Measurements from ENCODE around the gene MIF4GD. TPM values are rescaled to one million over a fixed set of nuclear protein-coding genes. Genes with fewer than 3 reads are reported as not detected.
A peak's percentile ranks its signal among the peaks of the same experiment; 100 is the strongest.

MIF4GD gene
- total and polyA plus RNA-seq, 2 donors (not counting 1 experiment from before 2014, with no cell fraction given): 41.5 to 87.4 TPM

DNA sequence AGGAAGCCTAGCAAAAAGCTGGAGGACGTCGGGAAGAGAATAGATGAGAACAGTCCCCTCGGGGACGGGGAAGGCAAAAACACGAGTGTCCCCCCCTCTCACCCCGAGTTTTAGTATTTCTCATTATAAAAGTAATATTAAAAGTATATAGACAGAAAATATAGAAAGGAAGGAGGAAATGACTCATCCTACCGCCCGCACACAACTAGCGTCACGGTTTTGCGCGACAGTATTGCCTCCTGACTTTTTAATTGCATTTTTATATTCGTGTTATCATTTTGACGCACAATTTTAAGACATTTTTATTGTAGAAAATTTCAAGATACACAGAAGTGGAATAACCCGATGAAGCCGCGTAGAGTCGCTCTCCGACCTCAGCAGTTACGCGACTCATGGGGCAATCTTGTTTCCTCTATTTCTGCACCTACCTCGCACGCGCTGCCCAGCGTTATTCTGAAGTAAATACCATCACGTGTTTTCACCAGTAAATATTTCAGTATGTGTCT lies 18.9 kb upstream of the MIF4GD start:
- Mint-ChIP-seq H3K4me3 (peak overlapping the region; percentile 98), H3K27me3 (no peaks in the 10 kb centered on the region), H3K9me3 (ENCODE audit: insufficient read depth) (no peaks in the 10 kb centered on the region), H3K4me1 (peaks cover 42% of the 10 kb centered on the region), H3K27ac (peak overlapping the region; percentile 100)
- CTCF ChIA-PET: interaction anchor here (0.8 to 5.2 kb wide), 45 partner anchors 8 to 332 kb away, joined by 3 to 79 read pairs (median 5); partner anchors contain the start of genes GGA3, GRB2, MIF4GD and MRPS7
- ATAC-seq (ENCODE audit: low read depth) (peak; percentile 26), DNase-seq (peak; percentile 88)
- POLR2A ChIA-PET: interaction anchor here (0.6 to 2.8 kb wide), 23 partner anchors 8 to 226 kb away, joined by 3 to 25 read pairs (median 6); partner anchors contain the start of genes GGA3, GRB2, MIF4GD and MRPS7
- Histone ChIP-seq H3K4me1 (ENCODE audit: control insufficient read depth in 2 of 2, insufficient read depth in 2 of 2, low read length in 2 of 2) (peaks cover 29 to 50% of the 10 kb centered on the region in 2 donors), H3K4me3 (ENCODE audit: control extremely low read depth in 1 of 5, extremely low read depth in 1 of 5, insufficient read depth in 1 of 5, low read depth in 2 of 5, low read length in 4 of 5) (peak overlapping the region; percentile 77 to 88 (median 85)), H4K20me1 (ENCODE audit: control insufficient read depth, insufficient read depth, low read length, poor library complexity, severe bottlenecking) (no peaks in the 10 kb centered on the region), H3K36me3 (replicated peaks in 1 of 2; ENCODE audit: control extremely low read depth in 1 of 2, control insufficient read depth in 1 of 2, extremely low read depth in 1 of 2, insufficient read depth in 2 of 2, low read length in 1 of 2) (peaks cover 1 to 21% of the 10 kb centered on the region in 2 experiments), H3K27me3 (replicated peaks in 1 of 4; ENCODE audit: control extremely low read depth in 1 of 4, control insufficient read depth in 3 of 4, insufficient read depth in 4 of 4, low read length in 3 of 4) (no peaks in the 10 kb centered on the region), H3K27ac (ENCODE audit: low read length in 2 of 2) (peak overlapping the region; percentile 90 to 98), H3K9me3 (ENCODE audit: control extremely low read depth in 1 of 3, control insufficient read depth in 2 of 3, insufficient read depth in 1 of 3, low read length in 2 of 3) (no peaks in the 10 kb centered on the region), H2AFZ (ENCODE audit: insufficient read depth, low read depth, low read length, poor library complexity, severe bottlenecking) (peak overlapping the region; percentile 95), H3K79me2 (ENCODE audit: control insufficient read depth, insufficient read depth, low read length) (peaks cover 38% of the 10 kb centered on the region), H3K4me2 (replicated peaks; ENCODE audit: low read depth, low read length, poor library complexity, severe bottlenecking) (peak overlapping the region; percentile 100), H3K9ac (ENCODE audit: low read length) (peak overlapping the region; percentile 93)
- no peak for TF ChIP-seq EZH2 (IDR thresholded peaks at IDR 0.05; ENCODE audit: borderline replicate concordance, insufficient read depth, low read depth, low read length, poor library complexity, severe bottlenecking)
- TF ChIP-seq, protein P1, sequence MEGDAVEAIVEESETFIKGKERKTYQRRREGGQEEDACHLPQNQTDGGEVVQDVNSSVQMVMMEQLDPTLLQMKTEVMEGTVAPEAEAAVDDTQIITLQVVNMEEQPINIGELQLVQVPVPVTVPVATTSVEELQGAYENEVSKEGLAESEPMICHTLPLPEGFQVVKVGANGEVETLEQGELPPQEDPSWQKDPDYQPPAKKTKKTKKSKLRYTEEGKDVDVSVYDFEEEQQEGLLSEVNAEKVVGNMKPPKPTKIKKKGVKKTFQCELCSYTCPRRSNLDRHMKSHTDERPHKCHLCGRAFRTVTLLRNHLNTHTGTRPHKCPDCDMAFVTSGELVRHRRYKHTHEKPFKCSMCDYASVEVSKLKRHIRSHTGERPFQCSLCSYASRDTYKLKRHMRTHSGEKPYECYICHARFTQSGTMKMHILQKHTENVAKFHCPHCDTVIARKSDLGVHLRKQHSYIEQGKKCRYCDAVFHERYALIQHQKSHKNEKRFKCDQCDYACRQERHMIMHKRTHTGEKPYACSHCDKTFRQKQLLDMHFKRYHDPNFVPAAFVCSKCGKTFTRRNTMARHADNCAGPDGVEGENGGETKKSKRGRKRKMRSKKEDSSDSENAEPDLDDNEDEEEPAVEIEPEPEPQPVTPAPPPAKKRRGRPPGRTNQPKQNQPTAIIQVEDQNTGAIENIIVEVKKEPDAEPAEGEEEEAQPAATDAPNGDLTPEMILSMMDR (IDR thresholded peaks at IDR 0.05): peak; percentile 78
- WGBS (ENCODE audit: insufficient coverage): 17% methylated on average over 7 of the region's 26 CpGs
- intact Hi-C loops (cut with micrococcal nuclease): loop anchor here (1.0 to 10.0 kb wide), 12 partner anchors 7 to 375 kb away; partner anchors contain the start of genes GGA3, GRB2, LLGL2 and MIF4GD

All from B cell (primary cell).